Stimulated activated CD4-positive, alpha-beta T cell treated with anti-CD3 and anti-CD28 coated beads, Interleukin-2, amount 100 ng/mL, for 24 hours (primary cell): ENCODE data around the gene LMOD1.
"Not testable (repeated sequence)": the region's sequence is repeated elsewhere in the genome, so short reads cannot be mapped to it uniquely, and the experiment has no call there.

Experiments used
- DNase-seq, 2 donors: peaks; one replicate each; pipeline ENCODE4 v3.0.0-alpha.2; 2020

LMOD1 gene

GRCh38 chr1:201912832-201913231 is 33.5 kb downstream of the LMOD1 start:
- no peak for DNase-seq

- DNase-seq = no peak
Measured at GRCh38 chr1:201911826-201912571, 34.3 kb downstream of the LMOD1 start.

GRCh38 chr1:201907621-201908020 is 38.7 kb downstream of the LMOD1 start:
- no peak for DNase-seq

GRCh38 chr1:201906336-201906735 is 40.0 kb downstream of the LMOD1 start:
- no peak for DNase-seq

GRCh38 chr1:201905234-201905890 is 41.0 kb downstream of the LMOD1 start:
- DNase-seq = no peak

GRCh38 chr1:201904579-201904978 is 41.8 kb downstream of the LMOD1 start:
- no peak for DNase-seq

GRCh38 chr1:201903135-201903534 is 43.2 kb downstream of the LMOD1 start:
- no peak for DNase-seq

GRCh38 chr1:201902198-201902597 is 44.1 kb downstream of the LMOD1 start:
- DNase-seq = no peak

GRCh38 chr1:201901036-201901435 is 45.3 kb downstream of the LMOD1 start:
- DNase-seq = not testable (repeated sequence)

- DNase-seq = no peak
Measured at GRCh38 chr1:201900476-201900875, 45.9 kb downstream of the LMOD1 start.

GRCh38 chr1:201899683-201900429 is 46.5 kb downstream of the LMOD1 start:
- no peak for DNase-seq

- no peak for DNase-seq
Measured at GRCh38 chr1:201898992-201899391, 47.4 kb downstream of the LMOD1 start.

GRCh38 chr1:201898240-201898894 is 48.0 kb downstream of the LMOD1 start:
- DNase-seq = no peak

- no peak for DNase-seq
Measured at GRCh38 chr1:201896951-201897391, 49.4 kb downstream of the LMOD1 start.

GRCh38 chr1:201895913-201896807 is 50.2 kb downstream of the LMOD1 start:
- DNase-seq = peak; percentile 85 to 92

GRCh38 chr1:201895120-201895665 is 51.2 kb downstream of the LMOD1 start:
- no peak for DNase-seq

- no peak for DNase-seq
Measured at GRCh38 chr1:201894343-201895119, 51.8 kb downstream of the LMOD1 start.

- no peak for DNase-seq
Measured at GRCh38 chr1:201893431-201893830, 52.9 kb downstream of the LMOD1 start.

GRCh38 chr1:201892211-201892610 is 54.1 kb downstream of the LMOD1 start:
- DNase-seq = no peak

- DNase-seq = no peak
Measured at GRCh38 chr1:201891451-201892045, 54.8 kb downstream of the LMOD1 start.
